Measurements from ENCODE around the gene CEP131.
"Not testable (repeated sequence)": the region's sequence is repeated elsewhere in the genome, so short reads cannot be mapped to it uniquely, and the experiment has no call there.

Gene CEP131

DNA sequence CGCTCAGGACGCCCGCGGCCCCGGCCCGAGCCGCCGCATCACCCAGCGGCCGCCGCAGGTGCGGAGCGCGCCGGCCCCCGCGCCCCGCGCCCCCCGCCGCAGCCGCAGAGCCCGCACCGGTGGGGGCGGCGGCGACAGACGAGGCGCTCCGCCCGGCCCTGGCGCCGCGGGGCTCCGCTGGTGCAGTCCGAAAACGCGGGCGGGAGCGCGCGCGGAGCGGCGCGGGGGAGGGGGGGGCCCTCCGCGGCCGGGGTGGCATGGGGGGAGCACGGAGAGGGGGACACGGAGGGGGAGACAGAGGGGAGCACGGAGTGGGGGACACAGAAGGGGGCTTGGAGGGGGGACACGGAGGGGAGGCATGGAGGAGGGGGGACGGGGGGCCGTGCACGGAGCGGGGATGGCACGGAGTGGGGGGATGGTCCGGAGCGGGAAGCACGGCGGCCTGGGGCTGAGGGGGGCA lies 56.7 kb downstream of the CEP131 start, which contains the start of gene AATK:
TSS of gene AATK (minus strand) at position 189 of the 460 bp plus-strand sequence. CDS start 229 bp downstream, outside the sequence.
- no peak for DNase-seq (ENCODE audit: low read depth in 2 of 2)

DNA sequence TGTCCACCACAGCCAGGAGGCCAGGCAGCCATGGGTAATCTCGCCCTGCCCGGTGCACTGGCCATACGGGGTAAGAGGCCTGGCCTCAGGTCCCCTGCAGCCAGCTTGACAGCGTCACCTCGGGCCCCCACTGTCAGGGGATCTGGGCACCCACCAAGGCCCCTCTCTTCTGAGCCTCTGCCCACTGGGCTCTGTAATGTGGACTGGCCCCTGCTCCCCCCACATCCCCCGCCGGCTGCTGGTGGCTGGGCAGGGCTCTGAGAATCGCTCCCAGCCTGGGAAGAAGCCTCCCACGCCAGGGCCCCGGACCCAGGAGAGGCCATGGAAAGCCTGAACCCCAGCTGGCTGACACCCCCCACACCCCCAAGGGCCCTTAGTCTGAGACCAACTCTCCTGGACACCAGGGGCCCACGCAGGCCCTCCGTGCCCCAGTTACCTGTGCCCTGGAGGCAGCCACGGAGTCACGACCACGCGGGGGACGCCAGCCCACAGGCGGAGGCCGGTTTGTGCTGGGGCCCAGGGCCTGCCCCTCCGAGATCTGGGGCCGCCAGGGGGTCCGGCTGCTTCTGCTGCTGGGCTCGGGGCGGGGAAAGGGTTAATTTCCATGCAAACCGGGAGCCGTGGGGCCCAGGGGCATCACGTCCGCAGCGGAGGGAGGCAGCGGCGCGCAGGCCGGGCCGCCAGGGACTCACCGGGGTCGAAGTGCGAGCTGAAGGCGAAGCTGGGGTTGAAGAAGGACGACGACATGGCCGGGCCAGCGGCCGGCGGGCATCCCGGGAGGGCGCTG lies 57.3 kb downstream of the CEP131 start, which contains the start of gene PVALEF:
TSS of gene PVALEF (plus strand) at position 262 of the 787 bp plus-strand sequence. CDS start 15,720 bp downstream, outside the sequence.
- DNase-seq (ENCODE audit: low read depth in 2 of 2): no peak

DNA sequence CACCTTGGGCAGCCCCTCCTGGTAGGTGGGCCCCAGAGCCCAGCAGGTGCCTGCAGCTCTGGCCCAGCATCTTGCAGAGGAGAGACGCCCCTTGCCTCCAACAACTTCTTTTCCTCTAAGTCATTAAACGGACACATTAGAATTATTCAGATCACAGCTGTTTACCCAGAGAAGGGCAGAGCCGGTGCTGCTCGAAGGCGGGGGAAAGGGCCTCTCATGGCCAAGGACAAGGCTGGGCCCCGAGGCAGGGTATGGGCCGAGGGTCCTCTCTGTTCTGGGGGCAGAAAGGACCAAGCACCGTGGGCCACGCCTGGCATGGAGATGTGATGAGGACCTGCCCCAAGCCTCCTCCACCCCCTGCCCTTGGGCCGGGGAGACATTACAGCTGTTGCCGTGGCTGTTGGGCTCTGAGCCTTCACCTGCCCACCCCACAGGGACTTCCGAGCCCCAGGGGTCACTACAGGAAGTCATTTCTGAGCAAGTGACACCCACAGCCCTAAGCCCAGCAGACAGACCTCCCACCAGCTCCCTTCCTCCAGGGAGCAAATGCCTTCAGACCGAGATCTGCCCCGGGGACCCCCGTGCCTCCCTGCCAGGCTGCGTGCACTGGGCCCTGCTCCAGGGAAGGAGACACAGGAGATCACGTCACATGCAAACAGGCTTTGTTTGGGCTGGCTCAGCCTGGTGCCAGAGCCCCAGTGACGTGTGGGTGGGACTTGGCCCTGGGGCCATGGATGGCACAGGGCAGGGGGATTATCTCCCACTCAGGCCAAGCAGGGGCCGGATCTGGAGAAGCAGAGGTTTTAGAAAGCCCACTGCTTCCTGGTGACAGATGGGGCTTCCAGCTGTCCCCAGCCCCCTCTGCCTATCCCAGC lies 58.2 kb downstream of the CEP131 start:
- DNase-seq (ENCODE audit: low read depth in 2 of 2): no peak

DNA sequence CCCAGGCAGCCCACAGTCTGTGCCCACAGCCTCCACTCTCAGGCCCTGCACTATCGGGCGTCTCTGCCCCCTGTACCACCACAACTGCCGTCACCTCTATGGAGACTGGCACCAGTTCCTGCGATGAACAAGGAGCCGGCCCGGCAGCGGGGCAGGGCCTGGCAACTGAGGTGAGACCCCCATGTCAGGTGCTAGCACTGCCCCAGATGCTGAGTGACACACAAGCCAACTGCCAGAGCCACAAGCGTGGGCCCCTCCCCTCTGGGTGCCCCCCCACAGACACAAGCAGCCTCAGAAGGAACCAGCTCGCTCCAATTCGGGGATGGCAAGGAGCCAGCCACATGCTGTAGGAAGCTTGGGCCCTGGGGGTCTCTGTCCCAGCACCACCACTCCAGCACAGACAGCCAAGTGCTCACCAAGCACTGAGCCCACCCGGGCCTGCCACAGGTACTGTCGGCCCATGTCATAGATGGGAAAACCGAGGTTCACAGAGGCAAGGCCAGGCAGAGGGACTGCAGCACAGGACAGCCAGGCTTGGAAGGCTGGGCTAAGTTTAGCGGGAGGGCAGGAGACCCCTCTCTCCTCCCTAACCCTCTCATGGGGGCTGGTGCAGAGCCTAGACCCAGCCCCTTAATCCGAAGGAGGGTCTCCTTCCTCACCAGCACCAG lies 58.9 kb downstream of the CEP131 start:
- no peak for DNase-seq (ENCODE audit: low read depth in 2 of 2)

DNA sequence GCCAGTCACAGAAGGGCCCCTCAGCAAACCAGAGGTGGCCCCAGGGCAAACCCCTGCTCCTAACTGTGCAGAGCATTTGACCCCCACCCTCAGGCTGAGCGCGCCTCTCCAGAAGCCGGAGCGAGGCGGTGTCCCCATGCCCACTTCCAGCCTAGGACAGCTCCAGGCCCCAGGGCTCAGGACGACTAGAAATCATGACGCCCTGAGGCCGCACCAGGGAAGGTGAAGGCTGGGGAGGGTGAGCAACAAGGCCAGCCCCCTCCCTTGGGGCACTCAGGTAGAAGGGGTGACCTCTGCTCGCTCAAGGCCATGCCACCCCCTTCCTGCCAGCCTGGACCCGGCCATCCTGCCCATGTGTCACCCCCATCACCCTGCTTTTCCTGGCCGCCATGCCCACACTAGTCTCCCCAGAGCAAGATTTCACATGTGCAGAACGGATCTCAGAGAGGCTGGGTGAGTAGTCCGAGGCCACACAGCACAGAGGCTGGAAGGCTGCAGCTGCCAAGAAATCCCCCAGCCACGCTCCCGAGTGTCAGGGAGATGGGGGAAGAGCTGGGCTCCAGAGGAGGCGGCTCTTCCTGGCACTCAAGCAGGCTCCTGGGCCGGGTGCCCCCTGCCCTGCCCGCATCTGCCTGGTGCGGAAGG lies 59.6 kb downstream of the CEP131 start:
- DNase-seq (ENCODE audit: low read depth in 2 of 2): no peak

DNA sequence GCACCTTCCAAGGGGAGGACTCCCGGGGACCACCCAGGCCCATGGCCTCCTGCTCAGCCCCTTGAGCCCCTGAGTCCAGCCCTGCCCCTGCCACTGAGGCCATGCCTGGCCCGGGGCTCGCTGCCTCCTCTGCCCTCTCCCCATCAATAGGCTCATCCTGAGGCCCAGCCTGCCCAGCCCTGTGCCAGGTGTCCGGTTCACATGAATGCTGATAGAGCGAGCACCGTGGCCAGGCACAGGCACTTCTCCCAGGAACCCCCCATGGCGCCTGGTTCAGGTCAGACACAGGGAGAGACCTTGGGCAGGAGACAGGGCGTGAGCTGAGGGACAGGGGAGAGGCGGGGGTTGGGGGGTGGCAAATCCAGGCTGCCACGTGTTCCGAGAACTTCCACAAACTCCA lies 60.3 kb downstream of the CEP131 start:
- DNase-seq (ENCODE audit: low read depth in 2 of 2): no peak

DNA sequence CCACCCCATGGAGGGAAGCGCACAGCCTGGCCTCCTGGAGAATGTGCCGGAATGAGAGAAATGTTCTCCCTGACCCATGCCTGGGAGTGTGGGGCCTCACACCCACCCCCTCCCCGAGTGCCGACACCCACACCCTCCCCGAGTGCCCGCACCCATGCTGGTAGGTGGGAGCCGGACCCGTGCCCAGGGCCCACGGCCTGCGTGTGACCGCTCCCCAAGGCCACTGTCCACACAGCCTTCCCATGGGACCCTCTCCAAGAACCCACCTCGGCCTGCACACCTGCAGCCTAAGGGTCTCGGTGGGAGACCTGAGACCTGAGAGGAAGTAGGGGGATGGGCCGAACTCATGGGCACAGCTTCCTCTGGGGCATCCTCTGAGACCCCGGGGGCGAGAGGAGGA lies 60.8 kb downstream of the CEP131 start:
- DNase-seq (ENCODE audit: low read depth in 2 of 2): no peak

DNA sequence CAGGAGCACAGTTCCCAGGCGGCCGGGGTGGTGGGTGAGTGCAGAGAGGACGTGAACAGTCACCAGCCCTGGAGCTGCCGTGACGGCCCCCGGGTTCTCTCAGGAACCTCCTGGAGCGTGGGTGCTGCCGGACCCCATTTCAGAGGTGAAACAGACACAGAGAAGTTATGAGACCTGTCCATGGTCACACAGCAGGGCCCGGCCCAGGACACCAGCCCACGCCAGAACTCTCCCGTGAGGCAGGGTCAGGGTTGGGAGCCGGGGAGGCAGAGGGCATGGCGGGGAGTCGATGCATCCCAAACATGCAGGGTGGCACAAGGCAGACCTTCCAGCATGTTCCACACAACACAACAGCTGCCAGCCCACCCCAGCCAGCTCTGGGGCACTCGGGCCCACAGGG lies 61.2 kb downstream of the CEP131 start:
- DNase-seq (ENCODE audit: low read depth in 2 of 2): no peak

DNA sequence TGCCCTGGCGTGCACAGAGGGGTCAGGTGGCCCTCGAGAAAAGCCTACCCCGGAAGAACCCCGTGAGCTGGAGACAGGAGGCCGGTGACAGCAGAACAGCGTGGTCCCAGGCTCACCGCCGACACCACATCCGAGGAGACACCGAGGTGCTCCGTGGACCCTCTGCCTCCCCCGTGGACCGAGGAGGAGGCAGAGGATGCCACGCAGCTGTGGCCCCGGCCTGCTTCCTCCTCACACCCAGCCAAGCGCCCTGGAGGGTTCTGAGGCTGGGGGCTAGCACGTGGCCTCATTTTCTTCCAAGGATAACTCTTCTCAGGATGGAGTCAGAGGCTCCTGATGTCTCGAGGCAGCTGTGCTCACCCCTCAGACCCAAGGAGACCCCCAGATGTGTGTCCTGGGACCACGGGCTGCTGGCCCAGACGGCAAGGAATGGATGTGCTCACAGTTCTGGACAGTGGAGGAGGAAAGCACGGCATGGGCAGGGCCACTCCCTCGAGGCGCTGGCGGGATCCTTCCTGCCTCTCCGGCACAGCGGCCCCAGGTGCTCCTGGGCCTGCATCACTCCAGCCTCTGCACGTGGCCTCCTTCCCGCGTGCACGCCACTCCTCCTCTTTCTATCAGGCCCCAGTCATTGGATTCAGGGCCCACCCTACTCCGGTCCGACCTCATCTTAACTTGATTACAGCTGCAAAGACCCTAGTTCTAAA lies 61.9 kb downstream of the CEP131 start:
- no peak for DNase-seq (ENCODE audit: low read depth in 2 of 2)

DNA sequence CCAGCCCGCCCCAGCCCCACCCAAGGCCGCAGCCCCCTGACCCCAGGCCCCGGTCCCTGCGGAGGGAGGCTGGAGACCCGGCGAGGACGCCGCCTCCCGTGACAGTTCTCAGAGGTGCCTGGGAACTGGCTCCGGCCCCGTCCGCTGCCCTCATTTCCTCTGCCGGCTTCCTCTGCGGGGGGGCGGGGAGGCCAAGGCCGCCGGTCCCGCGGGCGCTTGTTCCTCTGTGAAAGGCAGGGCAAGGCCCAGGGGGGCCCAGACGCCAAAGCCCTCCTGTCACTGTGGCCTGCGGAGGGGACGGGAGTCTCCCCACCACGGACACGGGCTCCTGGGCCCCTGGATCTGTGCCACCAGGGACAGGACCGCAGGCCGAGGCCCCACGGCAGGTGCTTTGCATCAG lies 62.5 kb downstream of the CEP131 start:
- no peak for DNase-seq (ENCODE audit: low read depth in 2 of 2)

DNA sequence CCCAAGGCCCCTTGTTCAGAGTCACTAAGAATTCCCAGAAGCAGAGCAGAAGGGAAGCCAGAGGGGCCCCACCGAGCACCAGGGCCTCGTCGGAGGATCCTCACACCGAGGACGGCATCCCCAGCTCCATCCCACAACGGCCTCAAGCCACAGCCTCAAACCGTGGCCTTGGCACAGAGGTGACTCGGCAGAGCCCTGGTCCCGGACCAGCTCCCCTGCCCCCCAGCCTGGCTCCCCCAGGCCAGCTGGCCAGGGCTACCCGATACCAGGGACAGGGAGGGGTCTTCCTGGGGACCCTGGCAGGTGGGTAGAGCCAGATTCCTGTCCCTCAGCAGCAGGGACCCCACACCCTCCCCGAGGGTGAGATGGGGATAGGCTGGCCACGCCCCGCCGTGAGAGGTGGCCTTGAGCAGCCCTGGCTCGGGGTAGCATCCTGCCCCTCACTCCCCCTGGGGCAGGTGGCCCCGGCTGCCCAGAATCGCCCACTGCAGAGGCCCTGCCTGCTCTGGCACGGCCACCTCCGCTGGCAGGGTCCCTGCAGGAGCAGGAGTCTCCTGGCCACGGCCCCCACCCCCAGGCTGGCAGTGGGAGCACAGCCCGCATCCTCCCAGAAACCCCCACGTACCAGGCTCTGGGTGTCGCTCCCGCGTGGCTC lies 63.0 kb downstream of the CEP131 start:
- DNase-seq (ENCODE audit: low read depth in 2 of 2): no peak

DNA sequence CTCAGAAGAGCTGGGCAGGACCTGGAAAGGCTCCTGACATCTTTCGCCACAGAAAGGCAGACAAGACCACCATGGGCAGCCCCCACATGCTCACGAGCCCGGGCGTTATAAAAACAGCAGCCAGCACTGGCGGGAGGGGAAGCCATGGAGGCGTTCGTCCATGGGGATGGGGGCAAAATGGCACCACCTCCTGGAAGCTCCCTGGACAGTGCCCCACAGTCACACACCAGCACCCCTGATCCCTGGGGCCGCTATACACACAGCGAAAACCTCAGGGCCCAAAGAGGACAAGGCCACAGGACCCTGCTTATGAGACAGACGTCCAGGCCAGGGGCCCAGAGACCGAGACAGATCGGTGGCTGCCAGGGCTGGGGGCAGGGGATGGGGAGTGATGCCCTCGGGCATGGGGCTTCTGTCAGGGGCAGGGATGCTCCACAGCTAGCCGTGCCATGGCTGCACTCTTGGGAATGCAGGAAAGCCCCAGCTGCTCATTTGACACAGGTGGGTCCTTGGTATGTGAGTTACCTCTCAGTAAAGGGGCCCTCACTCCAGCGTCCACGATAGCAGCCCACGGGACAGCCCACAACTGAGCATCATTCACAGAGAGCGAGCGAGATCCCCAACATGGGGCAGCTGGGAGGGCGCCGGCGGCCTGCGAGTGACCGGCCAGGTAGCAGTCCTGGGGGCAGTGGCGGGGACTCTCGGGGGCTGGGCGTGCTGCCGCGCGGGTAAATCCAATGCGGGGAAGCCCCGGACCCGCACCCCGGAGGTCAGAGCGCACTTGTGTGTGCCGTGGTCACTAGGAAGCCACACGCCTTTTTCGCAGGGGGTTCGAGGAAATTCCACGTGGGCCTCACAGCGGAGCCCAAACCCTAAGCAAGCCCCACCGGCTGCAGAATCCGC lies 63.8 kb downstream of the CEP131 start:
- no peak for DNase-seq (ENCODE audit: low read depth in 2 of 2)

DNA sequence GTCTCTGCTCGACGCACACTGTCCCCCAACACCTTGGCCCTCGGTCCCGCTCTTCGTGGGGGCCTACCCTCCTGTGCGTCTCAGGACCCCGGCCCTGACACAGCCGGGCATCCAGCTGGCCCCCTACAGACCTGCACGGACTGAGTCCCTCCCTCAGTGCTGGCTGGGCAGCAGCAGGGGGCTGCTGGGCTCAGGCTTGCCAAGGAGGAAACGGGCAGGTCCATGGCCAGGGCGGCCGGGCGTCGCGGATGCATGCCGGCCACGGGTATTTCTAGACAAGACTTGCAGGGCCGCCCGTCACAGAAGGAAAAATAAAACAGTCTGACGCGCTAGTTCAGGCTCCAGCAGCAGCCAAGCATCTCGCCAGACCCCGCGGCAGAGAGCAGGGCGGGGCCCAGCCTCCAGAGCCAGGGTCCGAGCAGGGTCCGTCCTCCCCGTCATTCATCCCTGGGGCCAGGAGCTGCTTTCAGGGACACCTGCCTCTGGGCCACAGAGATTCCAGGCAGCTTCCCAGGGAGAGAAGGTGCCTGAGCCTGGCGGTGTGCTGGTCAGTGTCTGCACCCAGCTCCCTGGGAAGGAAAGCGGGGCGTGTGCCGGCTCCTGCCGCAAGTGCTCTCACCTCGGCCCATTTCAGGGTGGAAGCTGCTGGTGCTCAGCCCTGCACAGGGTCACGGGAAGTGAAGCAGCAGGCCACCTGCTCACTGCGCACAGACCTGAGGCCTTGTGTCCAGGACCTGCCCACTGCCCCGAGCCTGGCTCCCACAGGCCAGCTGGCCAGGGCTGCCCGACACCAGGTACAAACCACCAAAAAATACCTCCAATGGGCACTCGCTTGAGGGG lies 64.7 kb downstream of the CEP131 start:
- no peak for DNase-seq (ENCODE audit: low read depth in 2 of 2)

DNA sequence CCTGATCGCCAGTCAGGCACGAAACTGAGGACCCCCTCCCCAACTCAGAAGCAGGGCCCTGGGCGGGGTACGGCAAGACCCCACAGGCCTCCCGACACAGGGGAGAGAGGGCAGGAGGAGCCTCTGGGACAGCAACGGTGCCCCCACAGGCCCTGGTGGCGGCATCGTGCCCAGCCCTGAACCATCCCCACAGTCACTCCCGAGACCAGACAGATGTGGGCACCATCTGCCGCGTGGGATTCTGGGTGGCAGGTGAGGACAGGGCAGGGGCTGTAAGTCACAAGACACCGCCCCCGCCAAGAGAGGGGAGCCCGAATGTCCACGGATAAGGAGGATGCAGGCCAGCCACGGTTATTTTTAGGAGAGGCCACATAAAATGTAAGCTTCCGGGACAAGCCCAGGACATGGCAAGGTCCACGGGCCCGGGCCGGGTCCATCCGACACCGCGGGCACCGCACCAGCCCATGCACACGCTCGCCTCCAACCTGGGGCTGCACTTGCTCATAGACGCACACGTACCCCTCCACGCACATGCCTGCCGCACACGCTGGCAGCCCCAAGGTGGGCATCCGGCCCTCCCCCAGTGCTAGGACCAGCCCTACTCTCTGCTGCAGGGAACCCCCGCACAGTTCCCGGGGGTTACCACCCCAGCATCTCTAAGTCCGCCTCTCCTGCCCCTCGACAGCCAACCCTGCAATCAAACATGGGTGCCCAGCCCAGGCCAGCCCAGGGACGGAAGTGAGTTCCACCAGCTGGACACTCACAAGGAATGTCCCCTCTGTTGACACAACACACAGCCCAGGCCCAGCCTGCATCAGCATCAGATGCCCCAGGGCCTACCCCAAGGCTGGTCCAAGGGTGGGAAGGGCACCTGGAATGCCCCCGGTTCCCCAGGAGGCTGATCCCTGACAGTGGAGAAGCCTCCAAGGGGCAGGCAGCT lies 65.6 kb downstream of the CEP131 start:
- DNase-seq (ENCODE audit: low read depth in 2 of 2): no peak

DNA sequence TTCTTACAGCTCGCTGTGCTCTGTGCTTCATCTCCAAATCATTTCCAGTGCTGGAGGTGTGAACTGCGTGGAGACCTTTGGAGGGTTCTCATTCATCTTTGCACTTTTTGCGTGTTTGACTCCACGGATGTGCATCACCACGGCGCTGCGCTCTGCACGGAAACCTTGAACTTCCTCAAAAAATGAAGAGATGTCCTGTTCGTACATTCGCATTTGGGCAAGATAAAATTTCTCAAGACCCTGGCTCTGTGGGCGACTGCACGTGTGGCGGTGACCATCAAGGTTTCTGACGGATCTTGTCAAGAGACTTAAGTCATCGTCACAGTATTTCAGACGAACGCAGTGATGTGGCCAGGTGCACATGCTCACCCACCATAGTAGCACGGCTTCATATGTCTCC lies 67.8 kb downstream of the CEP131 start:
- DNase-seq (ENCODE audit: low read depth in 2 of 2): no peak

DNA sequence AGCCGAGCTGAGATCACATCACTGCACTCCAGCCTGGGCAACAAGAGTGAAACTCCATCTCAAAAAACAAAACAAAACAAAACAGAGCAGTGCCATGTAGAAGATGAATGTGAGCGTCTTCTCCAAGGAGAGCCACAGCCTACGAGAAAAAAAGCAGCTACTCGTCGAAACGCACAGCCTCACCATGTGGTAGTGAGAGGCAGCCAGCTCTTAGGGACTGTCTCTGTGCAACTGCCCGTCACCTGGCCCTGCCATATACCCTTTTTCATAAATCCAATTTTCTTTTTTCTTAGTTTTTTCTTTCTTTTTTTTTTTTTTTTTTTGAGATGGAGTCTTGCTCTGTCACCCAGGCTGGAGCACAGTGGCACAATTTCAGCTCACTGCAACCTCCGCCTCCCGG lies 68.7 kb downstream of the CEP131 start:
- DNase-seq (ENCODE audit: low read depth in 2 of 2): not testable (repeated sequence)

DNA sequence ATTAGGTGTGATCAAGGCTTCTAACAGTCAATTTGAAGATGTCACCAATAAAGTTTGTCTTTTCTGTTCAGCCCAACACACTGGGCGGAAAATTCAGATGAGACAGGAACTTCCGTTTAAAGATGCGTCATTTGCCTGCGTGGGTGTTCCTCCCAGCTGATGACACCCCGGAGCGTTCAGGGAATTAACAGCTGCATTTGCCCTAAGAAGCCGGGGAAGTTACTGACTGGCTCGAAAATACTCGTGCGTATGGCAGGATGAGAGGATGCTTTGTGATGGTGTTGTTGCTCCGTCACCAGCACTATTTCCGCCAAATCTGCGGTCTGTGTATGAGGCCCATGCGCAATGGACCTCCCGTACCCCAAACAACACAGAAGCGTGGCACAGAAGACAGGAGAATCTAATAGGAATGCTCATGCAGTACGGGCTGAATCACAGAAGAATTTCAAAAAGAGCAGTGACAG lies 69.4 kb downstream of the CEP131 start:
- DNase-seq (ENCODE audit: low read depth in 2 of 2): no peak
